Measurements from ENCODE around the gene CLDN34. TPM values are rescaled to one million over a fixed set of nuclear protein-coding genes. Genes with fewer than 3 reads are reported as not detected.
A peak's percentile ranks its signal among the peaks of the same experiment; 100 is the strongest.

Gene CLDN34
- total RNA-seq: 0.20 TPM

- no peak for ATAC-seq
Observed at GRCh38 chrX:9966775-9967408, at the start of gene CLDN34. Gene CLDN34, plus strand, starts transcription at chrX:9967358. Its CDS starts 0 bp downstream, at chrX:9967358.

- ATAC-seq: no peak
Observed at GRCh38 chrX:9917861-9918260, 49.3 kb upstream of the CLDN34 start.

GRCh38 chrX:9919632-9920172, 47.5 kb upstream of the CLDN34 start:
- ATAC-seq: no peak

GRCh38 chrX:9921407-9921806, 45.8 kb upstream of the CLDN34 start:
- no peak for ATAC-seq

- no peak for ATAC-seq
Observed at GRCh38 chrX:9923357-9923756, 43.8 kb upstream of the CLDN34 start.

GRCh38 chrX:9926002-9926401, 41.2 kb upstream of the CLDN34 start:
- no peak for ATAC-seq

- peak; percentile 62 for ATAC-seq
Observed at GRCh38 chrX:9927698-9928482, 39.3 kb upstream of the CLDN34 start.

GRCh38 chrX:9935436-9935835, 31.7 kb upstream of the CLDN34 start:
- no peak for ATAC-seq

- ATAC-seq: no peak
Observed at GRCh38 chrX:9937761-9938160, 29.4 kb upstream of the CLDN34 start.

- ATAC-seq: no peak
Observed at GRCh38 chrX:9938516-9938915, 28.6 kb upstream of the CLDN34 start.

- peak; percentile 86 for ATAC-seq
Observed at GRCh38 chrX:9940421-9940820, 26.7 kb upstream of the CLDN34 start.

GRCh38 chrX:9942086-9942485, 25.1 kb upstream of the CLDN34 start:
- no peak for ATAC-seq

- no peak for ATAC-seq
Observed at GRCh38 chrX:9943420-9943819, 23.7 kb upstream of the CLDN34 start.

GRCh38 chrX:9947131-9947794, 19.9 kb upstream of the CLDN34 start:
- ATAC-seq: no peak

GRCh38 chrX:9948406-9948805, 18.8 kb upstream of the CLDN34 start:
- ATAC-seq: no peak

GRCh38 chrX:9952300-9952699, 14.9 kb upstream of the CLDN34 start:
- no peak for ATAC-seq

- no peak for ATAC-seq
Observed at GRCh38 chrX:9953396-9953795, 13.8 kb upstream of the CLDN34 start.

- ATAC-seq: no peak
Observed at GRCh38 chrX:9955506-9955905, 11.7 kb upstream of the CLDN34 start.

GRCh38 chrX:9957743-9958142, 9.4 kb upstream of the CLDN34 start:
- ATAC-seq: no peak

- ATAC-seq: no peak
Observed at GRCh38 chrX:9958183-9958582, 9.0 kb upstream of the CLDN34 start.

GRCh38 chrX:9961750-9962149, 5.4 kb upstream of the CLDN34 start:
- no peak for ATAC-seq

GRCh38 chrX:9977635-9978034, 10.5 kb downstream of the CLDN34 start:
- ATAC-seq: no peak

- no peak for ATAC-seq
Observed at GRCh38 chrX:9980401-9980800, 13.2 kb downstream of the CLDN34 start.

- no peak for ATAC-seq
Observed at GRCh38 chrX:9980927-9981326, 13.8 kb downstream of the CLDN34 start.

Data from esophagus mucosa (tissue), 1 donor.